KBM-7 (cell line): ENCODE results near the gene TTC23L.
"Not testable (repeated sequence)": the region's sequence is repeated elsewhere in the genome, so short reads cannot be mapped to it uniquely, and the experiment has no call there.

Experiments used
- DNase-seq: peaks from one replicate; pipeline ENCODE4 v3.0.0-alpha.2; 2015
- in situ Hi-C: fragments of 300-500 bp; cut with MboI; formaldehyde crosslinking; loops from 2 replicates; pipeline ENCODE4 v1.14.3; 2020; ENCODE audit warnings: low sequenced_read_pairs, low pct_unique_long_range_greater_than_20kb, mixed read lengths

TTC23L gene

DNA sequence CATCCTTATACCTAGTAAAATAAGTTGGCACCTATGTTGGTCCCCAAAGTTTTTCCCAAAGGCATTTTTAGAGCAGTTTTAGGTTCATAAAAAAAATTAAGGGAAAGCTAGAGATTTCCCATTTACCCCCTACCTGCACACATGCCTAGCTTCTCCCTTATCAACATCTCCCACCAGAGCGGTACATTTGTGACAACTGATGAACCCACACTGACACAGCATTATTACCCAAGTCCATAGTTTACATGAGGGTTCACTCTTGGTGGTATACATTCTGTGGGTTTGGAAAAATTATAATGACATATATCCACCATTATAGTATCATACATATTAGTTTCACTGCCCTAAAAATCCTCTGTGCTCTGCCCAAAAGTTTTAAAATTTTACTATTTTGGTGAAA, 64.3 kb downstream of the TTC23L start:
- in situ Hi-C loops, result no loop called here
- no peak for DNase-seq

DNA sequence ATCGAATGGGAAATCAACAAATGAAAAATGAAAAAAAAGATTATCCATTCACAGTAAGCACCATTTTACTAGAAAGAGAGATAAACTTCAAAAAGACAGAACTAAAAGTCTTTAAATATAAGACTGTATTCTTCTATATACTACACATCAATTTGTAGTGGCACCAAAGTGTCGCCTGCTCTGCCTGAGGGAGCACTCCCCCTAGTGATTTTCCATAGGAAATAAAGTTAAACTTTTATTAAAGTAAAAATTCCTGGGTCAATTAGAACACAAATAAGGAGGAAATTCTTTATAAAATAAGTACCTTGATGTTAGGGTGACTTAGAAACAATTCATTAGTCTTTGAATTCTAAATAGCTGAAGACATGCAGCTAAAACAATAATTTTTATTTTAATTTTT, 66.6 kb downstream of the TTC23L start:
- DNase-seq, result no peak
- in situ Hi-C loops, result no loop called here

- in situ Hi-C loops, result no loop called here
- DNase-seq, result no peak
Measured at GRCh38 chr5:34913072-34913471, 74.1 kb downstream of the TTC23L start.

GRCh38 chr5:34914671-34915138, 75.7 kb downstream of the TTC23L start:
- DNase-seq, result no peak
- in situ Hi-C loops, result no loop called here

DNA sequence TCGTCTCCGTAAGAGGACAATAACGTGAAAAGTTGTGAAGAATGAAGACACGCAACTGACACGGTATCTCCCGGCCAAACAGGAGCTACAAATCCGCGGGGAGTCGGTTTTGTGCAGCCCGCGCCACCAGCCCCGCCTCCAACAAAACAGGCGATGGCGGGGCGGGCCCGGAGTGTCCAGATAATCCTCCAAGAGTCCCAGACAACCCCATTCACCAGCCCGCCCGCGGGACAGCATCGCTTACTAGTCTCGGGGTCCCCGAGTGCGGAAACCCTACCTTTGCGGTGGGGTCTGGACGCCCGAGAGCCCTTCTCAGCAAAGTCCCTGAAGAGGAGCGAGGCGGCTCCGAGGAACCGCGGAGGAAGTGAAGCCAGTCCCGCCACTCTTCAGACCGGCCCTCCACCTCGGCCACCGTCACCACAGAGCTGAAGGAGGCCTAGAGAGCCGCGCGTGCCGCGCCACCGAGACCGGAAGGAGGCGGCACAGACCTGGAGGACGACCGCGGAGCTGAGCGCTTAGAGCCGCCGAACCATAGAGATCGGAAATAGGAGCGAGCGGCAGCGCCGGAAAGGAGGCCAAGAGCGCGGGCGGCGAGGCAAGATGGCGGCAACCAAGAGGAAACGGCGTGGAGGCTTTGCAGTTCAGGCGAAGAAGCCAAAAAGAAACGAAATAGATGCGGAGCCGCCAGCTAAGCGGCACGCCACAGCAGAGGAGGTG, 76.3 kb downstream of the TTC23L start, which contains the start of the genes BRIX1 and RAD1:
BRIX1 (plus strand) TSS at position 573 of the 717 bp plus-strand sequence; CDS start at position 601, 28 bp downstream.
RAD1 (minus strand) TSS at position 366 of the 717 bp plus-strand sequence. CDS start 612 bp downstream, outside the sequence.
- DNase-seq, result peak; percentile 97
- in situ Hi-C loops, result no loop called here

GRCh38 chr5:34915856-34916192, 76.9 kb downstream of the TTC23L start:
- no peak for DNase-seq
- in situ Hi-C loops, result no loop called here

GRCh38 chr5:34916518-34916917, 77.6 kb downstream of the TTC23L start:
- in situ Hi-C loops, result no loop called here
- DNase-seq, result no peak

- in situ Hi-C loops, result no loop called here
Measured at GRCh38 chr5:34918025-34918424, 79.1 kb downstream of the TTC23L start.

GRCh38 chr5:34919077-34919476, 80.1 kb downstream of the TTC23L start:
- in situ Hi-C loops, result no loop called here
- DNase-seq, result no peak

More at GRCh38 chr5:34918025-34918424, 79.1 kb downstream of the TTC23L start:
- no peak for DNase-seq

DNA sequence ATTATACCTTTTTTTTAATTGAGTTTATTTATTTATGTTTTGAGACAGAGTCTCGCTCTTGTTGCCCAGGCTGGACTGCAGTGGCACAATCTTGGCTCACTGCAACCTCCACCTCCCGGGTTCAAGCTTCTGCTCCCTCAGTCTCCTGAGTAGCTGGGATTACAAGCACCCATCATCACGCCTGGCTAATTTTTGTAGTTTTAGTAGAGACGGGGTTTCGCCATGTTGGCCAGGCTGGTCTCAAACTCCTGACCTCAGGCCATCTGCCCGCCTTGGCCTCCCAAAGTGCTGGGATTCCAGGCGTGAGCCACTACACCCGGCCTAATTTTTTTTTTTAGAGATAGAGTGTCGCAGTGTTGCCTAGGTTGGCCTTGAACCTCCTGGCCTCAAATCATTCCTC, 84.3 kb downstream of the TTC23L start:
- in situ Hi-C loops, DNase-seq: not testable (repeated sequence)

GRCh38 chr5:34923694-34924461, 84.9 kb downstream of the TTC23L start:
- in situ Hi-C loops, result no loop called here
- DNase-seq, result peak; percentile 58

DNA sequence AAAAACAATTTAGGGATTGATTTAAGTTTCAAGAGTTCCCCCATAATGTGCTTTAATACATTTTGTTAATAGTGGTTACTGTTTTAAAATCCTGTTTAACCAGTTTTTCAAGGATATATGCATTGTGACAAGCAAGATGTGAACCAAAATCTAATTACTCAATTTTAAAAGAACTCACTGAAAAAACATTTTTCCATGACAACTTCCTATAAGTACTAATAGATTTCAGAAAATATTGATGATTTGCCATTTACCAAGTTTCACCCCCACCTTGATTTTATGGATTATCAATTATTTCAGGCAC, 85.5 kb downstream of the TTC23L start:
- DNase-seq, result no peak
- in situ Hi-C loops, result no loop called here

DNA sequence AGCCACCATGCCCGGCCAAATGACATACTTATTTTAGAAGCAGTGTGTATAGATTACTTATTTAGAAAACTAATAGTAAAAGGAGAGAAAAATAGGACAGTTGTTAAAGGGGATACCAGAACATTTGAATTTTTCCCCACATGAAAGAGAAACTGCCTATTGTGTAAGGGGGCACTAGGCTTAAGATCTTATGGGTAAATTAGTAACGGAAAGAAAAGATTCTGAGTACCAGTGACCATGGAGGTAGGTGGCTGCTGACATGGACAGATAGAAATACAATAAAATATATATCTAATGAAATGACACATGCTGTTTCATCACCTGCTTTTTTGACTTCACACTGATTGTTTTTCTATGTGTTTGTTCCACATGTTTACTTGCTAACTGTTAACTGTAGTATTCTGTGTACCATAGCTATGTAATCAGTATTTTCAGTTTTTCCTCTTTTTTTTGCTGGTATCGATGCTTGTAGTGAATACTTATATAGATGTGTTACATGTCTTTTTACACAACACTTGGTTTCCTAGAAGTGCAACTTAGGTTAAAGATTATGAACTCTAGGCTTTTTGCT, 87.4 kb downstream of the TTC23L start:
- DNase-seq, result no peak
- in situ Hi-C loops, result no loop called here

DNA sequence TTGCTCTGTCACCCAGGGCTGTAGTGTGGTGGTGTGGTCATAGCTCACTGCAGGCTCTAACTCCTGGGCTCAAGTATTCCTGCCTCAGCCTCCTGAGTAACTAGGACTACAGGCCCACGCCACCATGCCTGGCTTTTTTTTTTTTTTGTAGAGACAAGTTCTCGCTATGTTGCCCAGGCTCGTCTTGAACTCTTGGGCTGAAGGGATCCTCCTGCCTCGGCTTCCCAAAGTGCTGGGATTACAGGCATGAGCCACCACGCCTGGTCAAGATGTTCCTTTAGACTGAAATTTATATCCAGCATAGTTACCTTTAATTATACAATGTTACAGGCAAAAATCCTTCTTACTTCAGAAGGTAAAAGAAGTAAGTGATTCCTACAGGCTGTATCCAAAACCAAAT, 88.8 kb downstream of the TTC23L start:
- in situ Hi-C loops, result no loop called here
- no peak for DNase-seq

DNA sequence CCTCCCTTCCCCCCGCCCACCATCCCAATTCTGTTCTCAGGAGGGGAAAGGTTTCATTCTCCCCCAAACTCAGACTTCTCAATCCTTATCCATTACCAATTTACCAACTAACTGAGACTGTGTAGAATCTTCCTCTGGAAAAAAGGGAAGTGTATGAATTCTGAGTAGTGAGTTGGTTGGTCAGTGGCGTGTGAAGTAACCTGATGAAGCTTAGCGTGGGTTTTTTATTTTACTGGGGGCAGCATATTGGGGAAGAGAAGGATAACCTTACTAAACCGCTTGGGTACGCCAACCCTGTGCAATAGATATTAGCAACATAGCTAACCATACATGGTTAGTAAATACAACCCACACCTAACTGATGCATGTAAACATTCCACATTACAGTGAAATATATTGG, 89.3 kb downstream of the TTC23L start:
- in situ Hi-C loops, result no loop called here
- DNase-seq, result no peak

DNA sequence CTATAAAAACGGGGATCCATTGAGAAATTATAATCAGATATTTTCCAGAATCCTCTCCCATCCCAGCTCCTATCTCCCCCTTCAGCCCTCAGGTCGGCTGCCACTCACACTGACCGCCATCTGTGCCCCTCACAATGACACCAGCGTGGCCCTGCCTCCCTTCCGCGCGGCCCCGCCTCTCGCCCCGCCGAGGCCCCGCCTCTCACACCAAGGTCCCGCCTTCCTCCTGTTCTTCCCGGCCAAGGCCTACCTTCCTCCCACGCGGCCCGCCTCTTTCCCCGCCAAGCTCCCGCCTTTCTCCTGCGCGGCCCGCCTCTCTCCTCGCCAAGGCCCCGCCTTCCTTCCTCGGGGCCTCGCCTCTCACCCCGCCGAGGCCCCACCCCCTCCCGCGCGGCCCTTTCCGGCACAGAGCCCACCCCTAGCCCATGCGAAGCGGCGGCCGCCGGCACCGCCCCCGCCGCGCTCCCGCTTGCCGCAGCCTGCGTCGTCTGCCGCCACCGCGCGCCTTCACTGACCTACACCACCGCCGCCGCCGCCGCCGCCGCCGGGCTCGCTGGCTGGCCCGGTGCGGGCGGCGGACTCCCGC, 90.3 kb downstream of the TTC23L start, which contains the start of gene DNAJC21:
DNAJC21 (plus strand) TSS at position 426 of the 586 bp plus-strand sequence. CDS start 261 bp downstream, outside the sequence.
- peak; percentile 98 for DNase-seq
- in situ Hi-C loops, result no loop called here

DNA sequence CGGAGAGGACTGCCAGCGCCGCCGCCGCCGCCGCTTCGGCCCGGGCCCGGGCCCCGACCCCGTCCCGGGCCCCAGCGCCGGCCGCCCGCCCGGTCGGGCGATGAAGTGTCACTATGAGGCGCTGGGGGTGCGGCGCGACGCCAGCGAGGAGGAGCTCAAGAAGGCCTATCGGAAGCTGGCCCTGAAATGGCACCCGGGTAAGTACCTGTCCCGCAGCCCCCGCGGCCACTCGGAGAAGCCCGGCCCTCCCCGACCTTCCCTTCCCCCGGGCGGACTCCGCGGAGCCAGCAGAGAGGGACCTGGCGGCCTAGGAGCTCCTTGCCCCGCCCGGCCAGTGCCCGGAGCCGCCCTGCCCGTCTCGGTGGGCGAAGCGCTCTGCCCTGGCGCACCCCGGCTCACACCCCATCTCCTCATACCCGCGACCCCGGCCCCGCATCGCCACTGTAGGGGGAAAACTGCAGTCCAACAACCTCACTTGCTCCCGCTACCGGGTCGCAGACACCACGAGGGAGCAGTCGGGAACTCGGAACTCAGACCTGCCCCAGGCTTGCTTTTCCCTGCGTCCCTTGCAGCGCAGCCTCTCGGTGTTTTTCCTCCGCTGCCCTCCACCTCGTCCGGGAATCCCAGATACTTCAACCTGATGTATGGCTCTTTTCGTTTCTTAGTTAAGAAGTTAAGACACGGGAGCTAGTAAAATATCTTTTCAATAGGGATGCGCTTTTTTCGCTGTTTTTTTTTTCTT, 90.9 kb downstream of the TTC23L start:
- in situ Hi-C loops, result no loop called here
- DNase-seq, result peak; percentile 78

DNA sequence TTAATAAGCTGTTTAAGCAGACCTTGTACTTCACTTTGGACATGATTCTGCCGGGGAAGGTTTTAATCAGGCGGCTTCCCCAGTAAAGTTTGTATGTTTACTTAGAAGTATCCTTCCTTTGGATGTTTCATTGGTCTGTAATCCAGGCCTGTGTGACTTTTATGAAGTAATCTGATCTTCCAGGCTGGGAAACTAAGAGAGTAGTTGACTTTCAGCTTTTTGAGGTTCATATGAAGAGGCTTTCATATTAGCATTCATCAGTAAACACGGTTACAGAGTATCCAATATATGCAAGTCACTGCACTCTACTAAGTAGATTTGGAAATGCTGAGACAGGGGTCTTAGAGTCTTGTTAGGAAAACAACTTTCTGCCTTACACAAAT, 91.5 kb downstream of the TTC23L start:
- no peak for DNase-seq
- in situ Hi-C loops, result no loop called here

DNA sequence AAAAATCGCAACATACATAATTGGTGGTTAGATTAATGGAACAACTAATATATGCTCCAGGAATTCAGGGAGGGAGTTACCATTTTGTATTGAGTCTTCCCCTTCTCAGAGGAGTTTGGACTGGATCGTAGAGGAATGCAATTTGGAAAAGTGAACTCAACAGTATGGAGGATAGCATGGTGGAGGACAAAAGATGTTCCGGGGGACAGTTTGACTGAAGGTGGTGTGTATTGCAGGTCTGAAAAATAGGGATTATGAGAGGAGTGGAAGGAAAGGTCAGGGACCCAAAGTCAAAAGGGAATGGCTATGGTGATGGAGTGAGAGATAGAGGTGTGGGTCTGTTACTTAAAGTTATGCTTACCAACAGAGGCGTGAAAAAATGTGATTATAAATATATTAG, 91.9 kb downstream of the TTC23L start:
- in situ Hi-C loops, result no loop called here
- peak; percentile 12 for DNase-seq
